Measurements from ENCODE around the gene ANKS1A.
"Not testable (repeated sequence)": the region's sequence is repeated elsewhere in the genome, so short reads cannot be mapped to it uniquely, and the experiment has no call there.

The ANKS1A gene

GRCh38 chr6:34884996-34885395 is 4.1 kb upstream of the ANKS1A start:
- DNase-seq, result no peak

DNA sequence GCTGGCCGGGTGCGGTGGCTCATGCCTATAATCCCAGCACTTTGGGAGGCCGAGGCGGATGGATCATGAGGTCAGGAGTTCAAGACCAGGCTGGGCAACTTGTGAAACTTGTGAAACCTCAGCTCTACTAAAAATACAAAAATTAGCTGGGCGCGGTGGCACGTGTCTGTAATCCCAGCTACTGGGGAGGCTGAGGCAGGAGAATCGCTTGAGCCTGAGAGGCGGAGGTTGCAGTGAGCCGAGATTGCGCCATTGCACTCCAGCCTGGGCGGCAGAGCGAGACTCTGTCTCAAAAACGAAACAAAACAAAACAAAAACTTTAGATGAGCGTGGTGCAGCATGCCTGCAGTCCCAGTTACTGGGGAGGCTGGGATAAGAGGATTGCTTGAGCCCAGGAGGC is 3.2 kb upstream of the ANKS1A start:
- not testable (repeated sequence) for DNase-seq

DNA sequence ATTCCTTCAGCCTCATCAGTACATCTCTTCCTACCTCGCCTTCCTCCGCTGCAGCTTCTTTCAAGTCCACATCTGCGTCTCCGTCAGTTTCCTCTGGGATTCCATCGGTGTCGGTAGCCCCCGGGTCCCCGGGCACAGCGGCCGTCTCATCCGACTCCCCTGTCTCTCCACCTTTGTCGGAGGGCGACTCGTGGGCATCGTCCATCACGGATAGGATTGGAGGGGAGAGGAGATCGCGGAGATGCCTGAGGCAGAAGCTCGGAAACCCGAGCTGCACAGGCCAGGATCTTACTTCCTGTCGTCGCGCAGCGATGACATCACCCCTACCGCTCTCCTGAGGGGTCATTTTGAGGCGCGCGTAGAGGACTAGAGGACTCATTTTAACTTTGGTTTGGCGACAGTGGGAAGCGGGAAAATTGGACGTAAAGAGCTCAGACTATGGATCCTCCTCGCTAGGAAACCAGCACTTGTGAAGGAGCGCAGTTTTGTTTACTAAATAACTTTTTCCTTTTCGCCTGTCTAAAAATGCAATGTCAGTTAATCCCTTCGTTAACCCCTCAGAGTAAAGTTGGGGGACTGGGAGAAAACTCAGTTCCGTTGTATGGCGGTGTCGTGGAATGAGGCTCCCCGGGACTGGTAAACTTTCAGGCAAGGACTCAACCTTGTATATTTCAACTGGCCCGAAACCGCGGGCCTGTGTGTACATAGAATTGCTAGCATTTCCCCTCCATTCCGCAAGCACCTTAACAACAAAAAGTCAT is 1.1 kb upstream of the ANKS1A start, which contains the start of gene TAF11:
TAF11 (minus strand) TSS at position 290 of the 761 bp plus-strand sequence; CDS start at position 205, 85 bp downstream.
- DNase-seq, result peak; percentile 96

GRCh38 chr6:34888514-34888856 is 570 bp upstream of the ANKS1A start:
- no peak for DNase-seq

GRCh38 chr6:34890533-34890925 is 1.5 kb downstream of the ANKS1A start:
- no peak for DNase-seq

GRCh38 chr6:34891296-34891695 is 2.2 kb downstream of the ANKS1A start:
- DNase-seq, result peak; percentile 13

- no peak for DNase-seq
Measured at GRCh38 chr6:34894693-34895092, 5.6 kb downstream of the ANKS1A start.

DNA sequence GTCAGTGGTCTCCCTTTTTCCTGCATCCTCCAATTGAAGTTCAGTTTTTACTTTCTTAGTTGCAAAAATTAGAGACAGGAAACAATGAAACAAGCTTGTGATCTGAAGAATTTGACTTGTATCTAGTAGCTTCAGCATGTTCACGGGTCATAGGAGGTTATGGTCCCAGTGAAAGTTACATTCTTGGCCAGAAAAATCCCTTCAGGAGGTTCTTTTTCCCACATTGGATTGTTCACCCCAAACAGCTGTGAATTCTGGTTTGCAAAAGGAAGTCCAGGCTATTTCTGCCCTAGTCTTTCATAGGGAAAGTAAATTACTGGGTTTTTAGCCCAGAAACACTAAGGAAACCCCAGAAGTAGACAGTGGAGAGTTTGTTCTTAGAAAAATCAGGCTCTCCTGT is 8.1 kb downstream of the ANKS1A start:
- DNase-seq, result no peak

DNA sequence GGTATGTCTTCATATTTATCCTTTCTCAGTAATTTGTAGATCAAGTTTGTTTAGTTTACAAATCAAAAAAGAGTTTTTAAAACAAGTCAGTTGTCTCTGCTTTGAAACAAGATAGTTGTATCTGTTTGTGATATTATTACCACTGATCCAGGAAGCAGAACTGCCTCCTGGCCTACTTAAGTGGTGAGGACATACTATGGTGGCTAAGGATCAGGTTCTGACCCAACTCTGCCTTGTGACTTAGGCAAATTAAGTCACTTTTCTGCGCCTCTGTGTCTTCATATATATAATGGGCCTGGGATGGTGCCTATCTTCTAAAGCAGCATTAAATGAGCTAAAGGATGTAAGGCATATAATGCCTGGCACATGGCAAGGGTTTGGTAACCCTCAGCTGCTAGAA is 8.7 kb downstream of the ANKS1A start:
- no peak for DNase-seq

GRCh38 chr6:34899748-34900147 is 10.7 kb downstream of the ANKS1A start:
- DNase-seq, result not testable (repeated sequence)

GRCh38 chr6:34900321-34901031 is 11.4 kb downstream of the ANKS1A start:
- no peak for DNase-seq

DNA sequence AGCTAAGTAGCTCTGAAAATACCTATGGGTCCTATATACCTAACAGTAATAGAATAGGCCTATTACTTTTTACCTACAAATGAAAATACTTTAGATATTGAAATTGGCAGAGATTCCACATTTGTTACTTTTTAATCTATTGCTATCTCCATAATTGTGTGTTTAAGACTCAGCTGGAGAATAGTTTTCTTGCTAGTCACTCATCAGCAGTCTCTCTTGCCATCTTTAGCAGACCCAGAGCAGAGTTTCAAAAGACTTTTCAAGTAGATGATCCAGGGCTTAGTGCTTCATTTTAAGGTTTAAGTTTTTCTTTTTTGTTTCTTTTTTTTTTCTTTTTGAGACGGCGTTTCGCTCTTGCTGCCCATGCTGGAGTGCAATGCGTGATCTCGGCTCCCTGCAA is 12.9 kb downstream of the ANKS1A start:
- no peak for DNase-seq

DNA sequence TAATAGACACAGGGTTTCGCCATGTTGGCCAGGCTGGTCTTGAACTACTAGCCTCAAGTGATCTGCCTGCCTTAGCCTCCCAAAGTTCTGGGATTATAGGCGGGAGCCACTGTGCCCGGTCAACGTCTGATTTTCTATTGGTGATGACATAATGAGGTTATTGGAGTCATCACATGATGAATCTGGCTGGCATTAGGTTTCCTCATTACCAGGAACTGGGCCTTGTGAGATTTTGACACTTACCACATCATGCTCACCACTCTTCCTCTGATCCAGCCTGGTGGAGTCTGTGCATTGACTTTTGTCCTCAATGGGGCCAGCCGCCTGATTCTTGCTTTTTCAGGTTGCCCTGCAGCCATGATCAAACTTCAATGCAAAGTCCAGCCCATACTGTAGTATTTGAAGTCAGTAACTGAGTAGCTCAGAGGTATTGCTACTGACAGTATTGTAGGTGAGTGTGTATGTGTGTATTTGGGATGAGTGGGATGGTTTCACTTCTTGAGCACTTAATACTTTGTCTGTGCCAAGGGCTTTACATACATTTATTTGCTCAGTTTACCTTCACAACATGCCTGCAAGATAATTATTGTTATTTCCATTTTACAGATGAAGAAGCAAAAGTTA is 16.0 kb downstream of the ANKS1A start:
- no peak for DNase-seq

DNA sequence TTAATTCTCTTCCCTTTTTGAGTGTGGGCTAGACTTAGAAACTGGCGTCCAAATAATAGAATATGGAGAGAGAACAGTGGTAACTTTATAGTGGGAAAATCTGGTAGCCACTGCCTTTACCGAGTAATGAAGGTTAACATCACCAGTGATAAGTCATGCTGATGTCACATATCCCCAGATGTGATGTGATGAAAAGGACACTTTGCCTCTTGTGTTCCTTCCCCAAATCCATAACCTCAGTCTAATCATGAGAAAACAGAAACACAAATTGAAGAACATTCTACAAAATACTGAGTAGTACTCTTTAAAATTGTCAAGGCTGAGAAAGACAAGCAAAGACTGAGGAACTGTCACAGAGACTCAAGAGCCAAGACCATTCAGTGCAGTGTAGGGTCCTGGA is 17.8 kb downstream of the ANKS1A start:
- DNase-seq, result no peak

DNA sequence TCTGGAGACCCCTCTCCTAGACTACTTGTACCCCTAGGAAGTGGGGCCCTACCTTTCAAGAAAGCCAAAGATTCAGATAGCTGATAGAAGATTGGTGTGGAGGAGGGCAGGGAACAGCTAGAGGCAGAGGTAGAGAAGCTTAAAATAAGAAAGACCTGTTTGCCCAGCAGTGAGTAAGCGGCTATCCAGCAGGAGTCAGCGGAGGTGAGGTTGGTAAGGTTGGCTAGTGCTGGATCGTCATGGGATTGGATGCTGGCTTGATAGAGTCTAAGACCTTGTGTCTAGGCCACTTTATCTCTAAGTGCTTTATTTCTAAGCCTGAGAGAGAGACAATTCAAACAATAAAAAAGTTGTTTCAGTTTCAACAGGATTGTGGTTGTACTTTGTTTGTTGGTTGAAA is 19.1 kb downstream of the ANKS1A start:
- DNase-seq, result no peak

DNA sequence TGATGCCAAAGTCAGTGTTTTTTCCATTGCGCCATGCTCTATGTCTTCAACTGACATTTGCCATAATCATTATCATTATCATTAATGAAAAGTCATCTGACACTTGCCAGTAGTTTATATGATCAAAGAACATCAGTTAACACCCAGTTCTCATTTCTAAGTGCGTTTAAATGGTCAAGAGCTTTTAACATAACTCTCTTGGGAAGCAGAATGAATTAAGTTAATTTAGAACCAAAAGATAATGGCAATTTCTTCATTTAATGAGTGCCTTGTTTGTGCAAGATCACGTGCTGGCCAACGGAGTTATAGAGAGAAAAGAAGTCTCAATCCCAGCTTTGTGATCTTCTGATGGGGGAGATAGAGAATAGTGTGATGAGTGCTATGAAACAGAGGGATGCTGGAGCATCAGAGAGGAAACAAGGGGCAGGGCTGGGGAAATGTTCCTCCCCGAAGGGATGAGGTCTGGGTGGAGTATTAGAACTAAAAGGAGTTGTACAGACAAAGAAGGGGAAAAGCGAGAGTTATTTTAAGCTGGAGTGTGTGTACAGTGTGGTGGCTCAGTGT is 20.3 kb downstream of the ANKS1A start:
- no peak for DNase-seq

GRCh38 chr6:34911822-34912221 is 22.8 kb downstream of the ANKS1A start:
- no peak for DNase-seq

GRCh38 chr6:34912715-34913464 is 23.8 kb downstream of the ANKS1A start:
- peak; percentile 40 for DNase-seq

- DNase-seq, result no peak
Measured at GRCh38 chr6:34914358-34914757, 25.3 kb downstream of the ANKS1A start.

DNA sequence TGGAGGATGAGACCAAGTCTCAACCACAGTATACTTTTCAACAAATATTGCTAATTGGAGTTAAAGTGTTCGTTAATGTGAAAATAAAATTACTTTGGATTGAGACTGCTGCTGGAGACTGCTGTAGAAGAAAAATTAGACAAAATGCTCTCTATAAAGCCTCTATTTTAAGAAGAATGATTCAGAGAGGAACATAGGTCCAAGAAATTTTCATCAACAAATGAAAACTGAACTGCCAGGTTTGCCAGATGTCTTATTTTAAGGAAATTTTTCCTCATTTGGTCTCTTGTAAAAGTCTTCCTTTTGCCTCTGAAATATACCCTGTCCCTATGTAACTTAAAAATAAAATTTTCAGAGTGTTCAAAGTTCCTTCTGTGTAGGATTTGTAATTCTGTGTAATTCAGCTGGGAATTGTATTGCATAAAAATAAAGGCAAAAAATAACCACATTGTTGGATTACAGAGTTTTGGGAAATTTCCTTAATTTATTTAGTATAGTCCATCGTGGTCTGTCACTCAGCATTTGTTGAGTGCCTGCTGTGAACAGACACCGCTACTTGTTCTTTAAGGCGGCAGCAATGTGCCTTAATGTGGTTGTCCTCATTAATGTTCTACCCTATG is 27.4 kb downstream of the ANKS1A start:
- DNase-seq, result no peak

GRCh38 chr6:34917626-34918285 is 28.7 kb downstream of the ANKS1A start:
- no peak for DNase-seq

DNA sequence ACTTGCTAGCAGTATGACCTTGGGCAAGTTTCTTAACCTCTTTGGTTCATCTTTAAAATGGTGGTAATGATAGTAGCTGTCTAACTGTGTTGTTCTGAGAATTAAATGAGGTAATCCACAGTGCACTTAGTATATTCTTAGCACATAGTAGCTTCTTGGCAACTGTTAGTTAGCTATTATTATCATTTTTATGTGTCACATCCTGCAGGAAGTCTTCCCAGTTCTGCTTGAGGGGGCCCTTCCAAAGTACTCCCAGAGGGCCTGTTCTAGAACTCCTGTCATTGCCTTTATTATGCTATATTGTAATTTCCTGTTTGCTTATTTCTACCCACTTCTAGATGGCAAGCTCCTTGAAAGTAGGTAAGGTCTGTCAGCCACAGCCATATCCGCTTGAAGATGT is 30.6 kb downstream of the ANKS1A start:
- no peak for DNase-seq

Measured in RPMI8226 (cell line).